Measurements from ENCODE around the gene COL5A2.
A peak's percentile ranks its signal among the peaks of the same experiment; 100 is the strongest.

COL5A2 gene

GRCh38 chr2:189118386-189118785, 61.2 kb downstream of the COL5A2 start:
- TF ChIP-seq CTCF (conservative IDR thresholded peaks at IDR 0.05; ENCODE audit: low read depth): no peak
- ChIA-PET POLR2A (ENCODE audit: low non-redundant PET) (no interaction called here), CTCF (interaction anchor here (1.6 kb wide), 1 partner anchor 294 kb away, joined by 5 read pairs; no protein-coding TSS in a partner anchor)
- DNase-seq (ENCODE audit: low spot score): no peak
- H3K27ac ChIP-seq: no peak overlapping the region

- CTCF ChIA-PET: interaction anchor here (0.8 to 1.6 kb wide), 3 partner anchors 26 to 295 kb away, joined by 3 to 5 read pairs (median 4); no protein-coding TSS in a partner anchor
Measured at GRCh38 chr2:189116979-189117378, 62.6 kb downstream of the COL5A2 start.

DNA sequence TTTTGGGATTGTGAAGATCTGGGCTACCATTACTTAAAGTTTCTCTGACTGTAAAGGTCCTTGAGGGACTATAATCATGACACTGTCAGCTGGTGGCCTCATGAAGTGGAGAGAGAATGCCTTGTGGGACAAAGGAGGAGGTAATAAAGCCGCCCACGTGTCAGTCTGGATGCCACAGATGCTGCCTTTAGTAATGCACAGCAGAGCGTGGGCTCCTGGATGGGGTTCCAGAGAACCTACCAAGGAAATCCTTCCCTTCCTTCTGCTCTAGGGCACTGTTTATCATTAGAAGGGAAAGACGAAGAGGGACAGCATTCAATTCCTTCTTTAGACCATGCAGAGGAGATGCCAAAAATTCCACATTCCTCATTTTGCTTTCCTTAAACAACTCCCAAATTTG, 63.5 kb downstream of the COL5A2 start:
- DNase-seq (ENCODE audit: low spot score): no peak
- POLR2A ChIA-PET (ENCODE audit: low non-redundant PET): no interaction called here
- CTCF ChIA-PET: interaction anchor here (1.0 to 1.2 kb wide), 2 partner anchors 27 to 172 kb away, joined by 3 to 7 read pairs; no protein-coding TSS in a partner anchor
- no peak overlapping the region for H3K27ac ChIP-seq
- TF ChIP-seq CTCF (conservative IDR thresholded peaks at IDR 0.05; ENCODE audit: low read depth): no peak

More at GRCh38 chr2:189116979-189117378, 62.6 kb downstream of the COL5A2 start:
- POLR2A ChIA-PET (ENCODE audit: low non-redundant PET): no interaction called here
- no peak for DNase-seq (ENCODE audit: low spot score)
- no peak overlapping the region for H3K27ac ChIP-seq
- no peak for TF ChIP-seq CTCF (conservative IDR thresholded peaks at IDR 0.05; ENCODE audit: low read depth)

GRCh38 chr2:189115126-189115525, 64.4 kb downstream of the COL5A2 start:
- ChIA-PET POLR2A (ENCODE audit: low non-redundant PET) (no interaction called here), CTCF (interaction anchor here (0.6 to 1.0 kb wide), 5 partner anchors 8 to 404 kb away, joined by 3 to 7 read pairs (median 3); no protein-coding TSS in a partner anchor)
- peak; percentile 2 for DNase-seq (ENCODE audit: low spot score)
- no peak overlapping the region for H3K27ac ChIP-seq
- TF ChIP-seq CTCF (conservative IDR thresholded peaks at IDR 0.05; ENCODE audit: low read depth): peak; percentile 27; the same call in 1 of the 2 replicates

DNA sequence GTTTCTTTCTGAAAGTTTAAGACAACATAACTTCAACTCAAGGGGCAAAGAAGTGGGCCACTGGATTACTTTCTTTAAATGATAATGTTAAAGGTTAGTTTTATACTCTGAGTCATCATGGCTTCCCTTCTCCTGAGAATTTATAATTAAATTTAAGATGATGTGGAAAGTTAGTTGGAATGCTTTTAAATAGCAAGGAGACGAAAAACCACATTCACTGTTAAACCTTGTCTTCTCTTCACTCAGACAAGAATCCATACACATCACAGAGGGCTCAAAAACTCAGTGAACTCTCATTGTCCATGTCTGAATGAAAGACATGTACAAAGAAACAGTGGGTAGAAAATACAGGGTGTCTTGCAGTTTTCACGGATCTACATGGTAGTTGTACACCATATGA, 65.6 kb downstream of the COL5A2 start:
- POLR2A ChIA-PET (ENCODE audit: low non-redundant PET): no interaction called here
- TF ChIP-seq CTCF (conservative IDR thresholded peaks at IDR 0.05; ENCODE audit: low read depth): no peak
- H3K27ac ChIP-seq: no peak overlapping the region
- no peak for DNase-seq (ENCODE audit: low spot score)
- CTCF ChIA-PET: no interaction called here

DNA sequence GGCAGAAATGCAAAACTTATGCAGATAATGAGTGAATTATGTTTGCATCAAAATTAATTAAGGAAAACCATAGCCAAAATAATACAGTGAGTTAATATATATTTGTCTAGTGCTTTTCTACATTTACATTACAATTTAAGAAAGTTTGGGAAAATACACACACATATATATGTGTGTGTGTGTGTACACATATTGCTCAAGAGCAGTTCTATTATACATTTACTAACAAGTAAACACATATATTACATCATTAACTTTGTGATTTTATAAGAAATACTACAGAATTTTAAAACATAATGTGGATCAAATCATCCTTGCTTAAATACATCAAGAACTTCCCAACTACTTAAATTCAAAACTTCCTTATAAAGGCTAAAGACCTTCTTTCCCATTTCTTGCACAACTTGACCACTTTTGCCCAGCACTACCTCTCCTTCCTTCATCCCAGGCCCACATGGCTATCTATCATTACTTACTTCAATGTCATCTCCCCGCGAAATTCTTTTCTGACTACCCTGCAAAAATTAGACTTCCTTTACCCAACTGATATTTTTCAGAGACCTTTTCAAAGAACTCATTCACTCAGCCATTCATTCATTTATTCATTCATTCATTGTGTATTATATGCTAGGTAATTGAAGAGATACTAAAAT, 68.4 kb downstream of the COL5A2 start:
- ChIA-PET CTCF (interaction anchor here (0.6 kb wide), 1 partner anchor 528 kb away, joined by 3 read pairs; no protein-coding TSS in a partner anchor), POLR2A (ENCODE audit: low non-redundant PET) (no interaction called here)
- no peak overlapping the region for H3K27ac ChIP-seq
- TF ChIP-seq CTCF (conservative IDR thresholded peaks at IDR 0.05; ENCODE audit: low read depth): no peak
- DNase-seq (ENCODE audit: low spot score): no peak
